Measurements from ENCODE around the gene SLC23A1.
"Not testable (repeated sequence)": the region's sequence is repeated elsewhere in the genome, so short reads cannot be mapped to it uniquely, and the experiment has no call there.

DNA sequence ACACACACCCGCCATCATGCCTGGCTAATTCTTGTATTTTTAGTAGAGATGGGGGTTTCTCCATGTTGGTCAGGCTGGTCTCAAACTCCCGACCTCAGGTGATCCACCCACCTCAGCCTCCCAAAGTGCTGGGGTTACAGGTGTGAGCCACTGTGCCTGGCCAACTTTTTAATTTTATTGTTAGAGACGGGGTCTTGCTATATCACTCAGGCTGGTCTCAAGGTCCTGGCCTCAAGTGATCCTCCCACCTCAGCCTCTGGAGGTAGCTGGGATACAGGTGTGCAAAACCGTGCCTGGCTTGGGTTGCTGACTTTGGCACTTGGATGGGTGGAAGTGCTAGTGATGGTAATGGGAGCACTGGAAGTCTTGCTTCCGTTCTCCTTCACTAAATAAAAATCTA is 26.0 kb upstream of the SLC23A1 start:
- TF ChIP-seq, protein P1, sequence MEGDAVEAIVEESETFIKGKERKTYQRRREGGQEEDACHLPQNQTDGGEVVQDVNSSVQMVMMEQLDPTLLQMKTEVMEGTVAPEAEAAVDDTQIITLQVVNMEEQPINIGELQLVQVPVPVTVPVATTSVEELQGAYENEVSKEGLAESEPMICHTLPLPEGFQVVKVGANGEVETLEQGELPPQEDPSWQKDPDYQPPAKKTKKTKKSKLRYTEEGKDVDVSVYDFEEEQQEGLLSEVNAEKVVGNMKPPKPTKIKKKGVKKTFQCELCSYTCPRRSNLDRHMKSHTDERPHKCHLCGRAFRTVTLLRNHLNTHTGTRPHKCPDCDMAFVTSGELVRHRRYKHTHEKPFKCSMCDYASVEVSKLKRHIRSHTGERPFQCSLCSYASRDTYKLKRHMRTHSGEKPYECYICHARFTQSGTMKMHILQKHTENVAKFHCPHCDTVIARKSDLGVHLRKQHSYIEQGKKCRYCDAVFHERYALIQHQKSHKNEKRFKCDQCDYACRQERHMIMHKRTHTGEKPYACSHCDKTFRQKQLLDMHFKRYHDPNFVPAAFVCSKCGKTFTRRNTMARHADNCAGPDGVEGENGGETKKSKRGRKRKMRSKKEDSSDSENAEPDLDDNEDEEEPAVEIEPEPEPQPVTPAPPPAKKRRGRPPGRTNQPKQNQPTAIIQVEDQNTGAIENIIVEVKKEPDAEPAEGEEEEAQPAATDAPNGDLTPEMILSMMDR (IDR thresholded peaks at IDR 0.05; ENCODE audit: low read length): not testable (repeated sequence)
- not testable (repeated sequence) for TF ChIP-seq EZH2 (IDR thresholded peaks at IDR 0.05; ENCODE audit: borderline replicate concordance, low read length)
